Activated CD4-positive, alpha-beta T cell treated with anti-CD3 and anti-CD28 coated beads, Interleukin-2, Interleukin-6, amounts not matched to agents 100 ng/mL and 50 ng/mL, durations not matched to agents 16 hours and 8 hours (primary cell): ENCODE data around the gene NAT14.
"Not testable (repeated sequence)": the region's sequence is repeated elsewhere in the genome, so short reads cannot be mapped to it uniquely, and the experiment has no call there.

ENCODE experiments used
- DNase-seq: peaks from one replicate; pipeline ENCODE4 v3.0.0-alpha.2; 2020

Gene NAT14, protein sequence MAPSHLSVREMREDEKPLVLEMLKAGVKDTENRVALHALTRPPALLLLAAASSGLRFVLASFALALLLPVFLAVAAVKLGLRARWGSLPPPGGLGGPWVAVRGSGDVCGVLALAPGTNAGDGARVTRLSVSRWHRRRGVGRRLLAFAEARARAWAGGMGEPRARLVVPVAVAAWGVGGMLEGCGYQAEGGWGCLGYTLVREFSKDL

DNA sequence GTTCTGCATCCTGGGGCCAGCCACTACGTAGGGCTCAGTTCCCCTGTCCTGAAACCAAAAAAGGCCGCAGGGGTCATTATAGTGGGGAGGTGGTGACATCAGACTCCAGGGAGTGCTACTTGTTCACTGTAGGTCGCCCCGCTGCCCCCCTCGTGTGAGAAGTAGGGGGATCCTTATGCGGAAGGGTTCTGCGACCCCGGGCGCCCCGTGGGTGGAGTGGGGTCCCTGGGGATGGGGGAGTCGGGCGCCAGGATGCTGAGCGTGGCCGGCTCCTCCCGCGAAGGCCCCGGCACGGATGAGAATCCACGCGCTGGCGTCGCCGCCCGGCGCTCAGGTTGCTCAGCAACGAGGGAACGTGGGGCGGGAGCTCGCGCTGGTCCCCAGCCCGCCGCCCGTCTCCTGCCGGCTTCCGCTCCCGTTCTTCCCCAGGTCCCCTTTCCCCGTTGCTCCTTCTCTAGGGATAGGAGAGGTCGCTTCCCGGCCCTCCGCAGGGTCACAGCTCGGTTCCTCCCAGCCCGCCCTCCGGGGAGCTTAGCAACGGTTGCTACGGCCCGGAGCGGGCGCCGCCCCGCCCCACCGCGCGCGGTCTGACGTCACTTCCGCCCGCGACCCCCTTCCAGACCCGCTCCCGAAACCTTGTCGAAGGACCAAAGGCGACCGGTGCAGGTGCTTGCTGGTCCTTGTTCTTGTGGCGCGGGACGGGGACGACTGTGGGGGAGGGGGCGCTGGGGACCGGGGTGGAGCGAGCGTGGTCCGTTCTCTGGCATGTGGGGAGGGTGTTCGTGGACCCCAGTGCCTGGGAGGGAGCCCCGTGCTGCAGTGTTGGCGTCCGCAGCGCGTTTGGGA is at the start of gene NAT14:
NAT14 (plus strand) TSS at position 596 of the 846 bp plus-strand sequence. CDS start 521 bp downstream, outside the sequence.
- peak; percentile 76 for DNase-seq

DNA sequence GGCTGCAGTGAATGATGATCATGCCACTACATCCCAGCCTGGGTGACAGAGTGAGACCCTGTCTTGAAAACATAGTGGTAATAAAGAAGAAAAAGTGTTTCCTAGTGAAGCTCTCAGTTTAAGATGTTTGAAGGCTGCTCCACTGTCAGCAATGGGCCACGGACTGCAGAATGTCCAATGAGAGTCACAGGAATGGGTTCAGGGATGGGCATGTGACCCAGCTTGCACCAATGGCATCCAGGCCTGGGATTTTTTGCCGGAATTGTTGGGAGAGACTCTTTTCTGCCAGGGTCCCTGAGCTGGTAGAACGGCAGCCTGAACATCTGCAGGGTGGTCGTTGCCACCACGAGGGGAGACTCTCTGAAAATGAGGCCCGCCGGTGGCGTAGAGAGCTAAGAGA is 48.1 kb upstream of the NAT14 start:
- no peak for DNase-seq

DNA sequence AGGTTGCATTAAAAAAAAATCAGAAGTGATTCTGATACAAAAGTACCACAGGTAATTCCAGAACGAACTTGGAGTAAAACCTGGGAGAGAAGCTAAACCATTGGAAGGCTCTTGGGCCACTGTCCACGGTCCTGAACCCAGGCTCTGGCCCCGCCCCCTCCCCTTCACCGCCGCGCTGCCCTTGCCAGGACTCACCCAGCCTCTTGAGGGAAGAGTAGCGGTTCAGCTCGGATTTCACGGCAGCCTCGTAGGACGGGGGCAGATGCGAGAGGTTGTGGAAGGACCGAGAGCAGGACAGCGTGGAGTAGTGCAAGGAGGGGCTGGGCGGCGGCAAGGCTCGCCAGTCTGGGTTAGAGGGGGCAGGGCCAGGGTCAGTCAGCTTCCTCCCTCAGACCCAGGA is 47.6 kb upstream of the NAT14 start:
- DNase-seq, result no peak

DNA sequence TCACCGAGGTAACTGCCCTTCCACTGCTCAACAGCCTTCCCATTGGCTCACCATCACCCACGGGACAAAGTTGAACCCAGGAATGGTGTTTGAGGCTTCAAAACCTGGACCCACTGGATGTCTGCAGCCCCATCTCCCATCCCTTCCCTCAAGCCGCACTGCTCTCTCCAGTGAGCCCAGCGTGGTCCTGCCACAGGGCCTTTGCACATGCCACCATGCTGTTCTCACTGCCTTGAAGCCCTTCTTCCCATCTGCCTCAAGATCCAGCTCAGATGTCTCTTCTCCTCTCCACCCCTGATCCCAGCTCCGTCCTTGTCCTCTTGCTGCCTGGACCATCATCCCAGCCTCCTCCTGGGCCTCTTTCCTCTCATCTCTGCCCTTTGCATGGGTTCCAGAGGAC is 45.9 kb upstream of the NAT14 start:
- no peak for DNase-seq

DNA sequence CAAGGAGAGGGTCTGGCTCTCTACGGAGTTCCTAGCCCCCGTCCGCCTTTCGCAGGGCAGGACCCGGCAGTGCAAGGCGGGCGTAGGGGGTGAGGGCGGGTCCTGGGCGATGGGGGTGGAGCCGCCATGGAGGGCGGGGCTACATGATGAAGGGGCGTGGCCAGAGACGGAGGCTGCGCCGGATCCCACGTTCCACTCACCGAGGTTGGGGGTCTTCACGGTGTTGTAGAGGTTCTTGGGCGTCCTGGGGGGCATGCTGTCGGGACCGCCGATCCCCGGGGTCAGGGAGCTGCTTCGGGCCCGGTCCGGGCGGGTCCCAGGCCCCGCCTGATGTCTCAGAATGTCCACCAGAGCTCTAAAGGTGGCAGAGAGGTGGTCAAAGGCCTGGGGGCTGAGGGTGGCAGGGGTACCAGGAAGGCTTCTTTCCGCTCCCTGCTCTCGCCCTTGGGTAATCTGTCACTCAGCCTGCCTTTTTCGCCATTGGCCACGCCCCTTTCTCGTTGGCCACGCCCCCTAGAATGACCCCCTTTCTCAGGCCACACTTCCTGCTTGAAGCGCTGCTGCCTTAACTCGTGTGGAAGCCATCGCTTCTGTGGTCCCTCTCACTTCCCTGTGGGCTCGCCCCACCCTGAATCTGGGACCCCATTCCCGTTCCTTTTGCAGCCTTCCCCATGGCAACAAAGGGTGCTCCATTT is 44.4 kb upstream of the NAT14 start:
- DNase-seq, result no peak

DNA sequence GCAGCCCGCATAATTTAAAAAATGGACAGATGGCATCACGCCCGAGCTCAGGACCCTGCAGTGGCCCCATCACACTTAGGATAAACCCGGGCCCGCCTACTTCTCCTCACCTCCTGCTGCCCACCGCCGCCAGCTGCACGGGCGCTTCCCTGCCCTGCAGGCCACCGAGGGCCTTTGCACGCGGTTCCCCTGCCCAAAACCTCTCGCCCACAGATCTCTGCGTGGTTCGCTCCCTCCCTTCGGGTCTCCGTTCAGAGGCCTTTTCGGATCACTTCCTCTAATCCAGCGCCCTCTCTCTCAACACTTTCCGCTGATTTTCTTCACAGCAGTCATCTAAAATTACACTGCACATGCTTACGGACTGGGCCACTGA is 43.7 kb upstream of the NAT14 start:
- no peak for DNase-seq

DNA sequence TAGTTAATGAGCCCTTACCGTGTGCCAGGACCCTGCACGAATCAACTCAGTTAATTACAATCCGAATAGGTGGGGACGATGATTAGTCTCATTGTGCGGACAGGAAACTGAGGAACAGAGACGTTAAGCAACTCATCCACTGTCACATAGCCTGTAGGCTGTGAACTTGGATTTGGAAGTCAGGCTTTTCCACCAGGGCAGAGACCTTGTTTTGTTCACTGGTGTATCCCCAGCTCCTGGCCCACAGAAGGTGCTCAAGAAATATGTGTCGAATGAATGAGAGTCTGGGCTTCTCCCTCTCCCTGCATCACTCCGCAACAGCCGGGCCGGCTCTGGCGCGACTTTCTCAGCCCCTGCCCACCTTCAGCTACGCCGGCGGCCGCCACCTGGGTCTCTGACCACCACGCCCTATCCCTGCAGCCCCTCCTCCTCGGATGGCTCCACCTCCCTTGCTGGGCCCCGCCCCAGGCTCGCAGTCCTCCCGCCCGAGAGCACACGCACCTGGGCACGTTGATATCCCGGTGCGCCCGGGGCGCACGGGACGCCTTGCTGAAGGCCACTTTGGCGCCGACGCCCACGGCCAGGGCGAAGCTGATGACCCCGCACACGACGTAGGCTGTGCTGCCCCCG is 43.2 kb upstream of the NAT14 start:
- no peak for DNase-seq

DNA sequence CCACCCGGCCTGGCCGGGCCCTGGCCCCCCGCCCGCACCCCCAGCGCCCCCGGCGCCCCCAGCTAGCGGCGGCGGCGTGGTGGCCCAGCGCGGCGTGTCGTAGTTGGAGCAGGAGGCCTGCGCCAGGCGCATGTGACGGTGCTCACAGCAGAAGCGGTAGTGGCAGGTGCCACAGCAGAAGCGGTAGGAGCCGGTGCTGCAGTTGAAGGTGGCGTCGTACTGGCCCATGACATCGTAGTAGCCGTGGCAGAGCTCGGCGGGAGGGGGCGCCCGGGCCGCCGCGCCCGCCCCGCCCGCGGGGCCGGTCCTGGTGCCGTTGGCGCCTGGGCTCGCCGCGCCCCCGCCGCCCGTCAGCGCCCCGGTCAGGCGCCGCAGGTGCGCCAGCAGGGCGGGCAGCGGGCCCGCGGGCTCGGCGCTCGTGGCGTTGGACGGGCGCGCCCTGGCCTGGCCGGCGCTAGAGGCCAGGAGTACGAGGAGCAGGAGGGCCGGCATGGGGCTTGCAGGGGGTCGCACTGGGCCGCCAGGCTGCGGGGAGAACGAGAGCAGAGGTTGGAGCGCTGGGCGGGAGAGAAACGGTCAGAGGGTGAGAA is 42.5 kb upstream of the NAT14 start:
- DNase-seq, result no peak

DNA sequence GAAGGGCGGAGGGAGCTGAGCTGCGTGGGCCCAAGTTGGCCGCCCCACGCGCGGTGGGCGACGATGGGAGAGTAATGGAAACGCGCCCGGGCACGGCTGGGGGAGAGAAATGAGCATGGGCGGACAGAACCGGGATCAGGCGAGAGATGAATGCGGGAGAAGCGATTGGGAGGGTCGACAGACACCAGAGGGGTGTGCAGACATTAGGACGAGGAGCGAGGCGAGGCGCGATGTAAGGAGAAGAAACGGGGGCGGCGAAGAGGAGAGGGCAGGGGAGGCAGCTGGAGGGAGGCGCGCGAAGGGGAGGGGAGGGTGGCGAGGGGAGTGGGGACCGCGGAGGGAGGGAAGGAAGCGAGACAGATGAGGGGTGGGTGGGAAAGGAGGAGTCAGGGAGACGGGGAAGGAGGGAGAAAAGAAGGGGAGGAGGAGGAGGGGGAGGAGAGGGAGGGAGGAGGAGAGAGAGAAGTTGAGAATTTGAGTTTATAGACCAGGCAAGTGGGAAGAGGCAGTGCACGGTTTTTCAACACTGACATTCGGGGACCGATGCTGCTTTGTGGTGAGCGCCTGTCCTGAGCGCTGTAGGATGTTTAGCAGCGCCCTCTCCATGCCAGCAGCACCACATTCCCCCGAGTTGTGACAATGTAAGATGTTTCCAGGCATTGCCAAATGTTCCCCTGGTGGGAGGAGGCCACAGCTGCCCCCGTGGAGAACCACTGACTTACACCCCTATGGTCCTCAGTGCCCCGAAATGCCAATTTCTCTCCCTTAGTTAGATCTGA is 41.8 kb upstream of the NAT14 start, which contains the start of gene SHISA7:
SHISA7 (minus strand) TSS at position 256 of the 779 bp plus-strand sequence. CDS start 437 bp downstream, outside the sequence.
- no peak for DNase-seq

DNA sequence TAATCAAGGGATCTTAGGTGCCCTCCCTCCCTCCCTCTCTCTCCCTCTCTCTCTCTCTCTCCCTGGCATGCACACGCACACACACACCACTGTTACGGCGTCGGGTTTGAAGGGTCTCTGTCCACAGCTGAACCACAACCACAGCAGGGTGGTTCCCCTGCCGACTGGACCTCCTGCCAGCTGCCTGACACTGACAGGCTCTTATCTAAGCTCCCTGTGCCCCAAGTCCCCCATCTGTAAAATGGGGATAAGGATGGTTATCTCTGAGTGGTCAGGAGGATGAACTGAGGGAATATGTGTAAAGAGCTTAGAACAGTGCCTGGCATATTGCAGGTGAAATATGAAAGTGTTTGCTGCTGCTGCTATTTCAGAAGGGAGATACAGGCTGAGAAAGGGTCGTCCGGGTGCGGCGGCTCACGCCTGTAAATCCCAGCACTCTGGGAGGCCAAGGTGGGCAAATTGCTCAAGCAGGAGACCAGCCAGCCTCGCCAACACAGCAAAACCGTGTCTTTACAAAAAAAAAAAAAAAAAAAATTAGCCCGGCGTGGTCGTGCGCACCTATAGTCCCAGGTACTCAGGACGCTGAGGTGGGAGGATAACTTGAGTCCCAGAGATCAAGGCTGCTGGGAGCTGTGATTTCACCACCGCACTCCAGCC is 41.0 kb upstream of the NAT14 start:
- no peak for DNase-seq

DNA sequence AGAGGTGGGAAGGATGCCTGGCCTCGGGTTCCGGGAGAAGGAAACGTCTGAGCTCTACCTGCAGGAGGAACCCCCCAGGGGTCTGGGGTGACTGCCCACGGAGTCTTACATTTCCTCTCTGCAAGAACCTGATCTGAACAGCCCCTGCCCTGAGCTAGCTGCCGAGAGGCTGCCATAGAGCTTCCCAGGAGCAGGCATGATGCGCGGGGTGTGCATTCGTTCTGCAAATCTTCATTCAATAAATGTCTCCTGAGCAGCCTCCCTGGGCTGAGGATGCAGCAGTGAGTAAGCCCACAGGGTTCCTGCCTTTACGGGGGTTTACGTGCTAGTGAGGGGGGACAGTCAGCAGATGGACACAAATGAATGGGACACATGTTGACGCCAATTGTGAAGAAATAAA is 40.3 kb upstream of the NAT14 start:
- no peak for DNase-seq

DNA sequence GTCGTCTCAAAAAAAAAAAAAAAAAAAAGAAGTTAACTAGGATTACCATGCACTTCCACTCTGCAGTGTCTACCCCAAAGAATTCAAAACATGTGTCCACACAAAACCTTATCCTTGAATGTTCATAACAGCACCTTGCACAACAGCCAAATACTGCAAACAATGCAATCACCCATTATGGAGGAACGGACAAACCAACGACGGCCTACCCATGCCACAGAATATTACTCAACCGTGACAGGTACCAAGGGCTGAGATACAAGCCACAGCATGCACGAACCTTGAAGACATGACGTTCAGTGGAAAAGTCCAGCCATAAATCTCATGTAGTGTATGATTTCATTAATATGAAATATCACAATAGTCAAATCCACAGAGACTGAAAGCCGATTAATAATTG is 38.9 kb upstream of the NAT14 start:
- DNase-seq, result no peak

DNA sequence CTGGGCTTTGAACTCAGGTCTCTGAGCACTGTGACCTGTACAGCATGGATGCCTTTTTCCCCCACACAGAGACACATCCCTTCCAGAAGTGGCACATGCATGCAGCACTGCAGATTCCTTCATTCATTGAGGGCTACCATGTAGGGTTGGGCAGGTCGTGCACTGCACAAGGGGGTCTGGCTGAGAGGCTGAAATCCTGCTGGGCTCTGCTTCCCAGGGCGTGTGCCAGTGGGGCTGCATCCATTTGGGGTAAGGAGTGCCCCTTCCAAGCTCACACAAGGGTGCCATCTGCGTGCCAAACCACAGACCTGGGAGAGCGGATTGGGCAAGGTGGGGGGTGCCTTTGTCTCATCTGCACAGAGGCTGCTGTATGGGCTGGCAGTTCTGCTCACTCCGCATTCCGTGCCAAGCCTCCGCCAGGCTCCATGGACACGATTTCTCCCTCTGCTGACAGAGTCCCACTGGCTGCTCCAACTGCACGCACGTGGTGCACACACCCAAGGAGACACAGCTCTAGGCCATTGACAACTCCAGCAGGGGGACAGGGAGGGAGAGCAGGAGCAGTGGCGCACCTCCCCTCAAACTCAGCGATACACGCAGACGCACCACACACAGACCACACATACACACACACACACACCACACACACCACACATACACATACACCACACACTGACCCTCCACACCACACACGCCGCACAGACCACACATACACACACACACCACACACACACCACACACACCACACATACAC is 37.4 kb upstream of the NAT14 start:
- no peak for DNase-seq

DNA sequence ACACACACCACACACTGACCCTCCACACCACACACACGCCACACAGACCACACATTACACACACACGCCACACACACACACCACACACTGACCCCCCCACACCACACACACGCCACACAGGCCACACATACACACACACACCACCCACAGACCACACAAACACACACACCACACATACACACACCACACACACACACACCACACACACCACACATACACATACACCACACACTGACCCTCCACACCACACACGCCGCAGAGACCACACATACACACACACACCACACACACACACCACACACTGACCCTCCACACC is 36.9 kb upstream of the NAT14 start:
- not testable (repeated sequence) for DNase-seq

DNA sequence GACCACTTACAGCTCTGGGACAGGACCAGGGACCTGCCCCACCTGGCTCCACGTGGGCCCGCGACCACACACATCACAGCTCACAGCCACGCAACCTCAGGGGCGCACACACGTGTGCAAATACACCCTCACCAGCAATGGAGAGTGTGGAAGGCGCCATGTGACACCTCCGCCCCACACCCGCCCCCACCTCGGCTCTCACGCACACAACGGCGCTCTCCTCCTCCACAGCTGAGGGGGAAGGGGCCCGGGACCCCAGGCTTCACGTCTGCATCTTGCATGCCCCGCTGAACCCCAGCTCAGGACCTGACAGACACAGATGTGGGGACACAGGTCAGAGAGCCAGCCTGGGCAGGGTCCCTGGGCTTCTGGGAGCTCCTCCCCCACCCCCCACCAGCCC is 35.5 kb upstream of the NAT14 start:
- no peak for DNase-seq

DNA sequence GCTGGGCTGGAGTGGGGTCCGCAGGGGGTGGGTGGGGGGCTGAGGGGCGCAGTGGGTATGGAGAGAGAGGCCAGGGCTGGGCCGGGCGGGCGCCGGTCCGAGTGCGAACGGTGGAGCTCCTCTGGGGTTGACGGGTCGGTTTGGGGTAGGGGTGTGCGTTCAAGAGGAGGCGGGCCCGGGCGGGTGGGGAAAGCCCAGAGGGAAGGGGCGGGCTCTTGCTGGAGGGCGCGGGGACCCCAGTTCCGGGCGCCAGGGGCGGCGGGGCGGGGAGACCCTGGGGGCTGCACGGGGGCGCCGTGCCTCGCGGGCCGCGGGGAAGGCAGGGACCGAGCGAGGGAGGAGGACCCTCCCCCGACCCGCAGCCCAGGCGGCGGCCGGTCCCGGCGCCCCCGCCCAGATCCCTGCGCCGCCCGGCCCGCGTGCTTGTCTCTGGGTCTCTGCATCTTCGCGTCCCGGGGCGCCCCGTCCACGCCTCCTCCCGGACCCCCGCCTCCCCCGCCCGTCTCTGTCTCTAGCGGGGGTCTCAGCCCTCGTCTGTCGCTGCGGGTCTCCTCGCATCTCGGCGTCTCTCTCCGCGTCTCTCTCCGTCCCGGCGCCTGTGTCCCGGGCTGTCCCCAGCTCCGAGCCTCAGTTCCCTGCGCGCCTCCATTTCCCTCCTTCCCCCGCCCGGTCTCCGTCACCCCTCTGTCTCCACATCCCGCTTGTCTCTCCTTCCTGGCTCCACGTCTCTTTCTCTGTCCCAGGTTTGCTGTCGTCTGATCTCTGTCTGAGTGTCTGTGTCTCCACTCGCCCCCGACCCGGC is 33.6 kb upstream of the NAT14 start:
- DNase-seq, result no peak

DNA sequence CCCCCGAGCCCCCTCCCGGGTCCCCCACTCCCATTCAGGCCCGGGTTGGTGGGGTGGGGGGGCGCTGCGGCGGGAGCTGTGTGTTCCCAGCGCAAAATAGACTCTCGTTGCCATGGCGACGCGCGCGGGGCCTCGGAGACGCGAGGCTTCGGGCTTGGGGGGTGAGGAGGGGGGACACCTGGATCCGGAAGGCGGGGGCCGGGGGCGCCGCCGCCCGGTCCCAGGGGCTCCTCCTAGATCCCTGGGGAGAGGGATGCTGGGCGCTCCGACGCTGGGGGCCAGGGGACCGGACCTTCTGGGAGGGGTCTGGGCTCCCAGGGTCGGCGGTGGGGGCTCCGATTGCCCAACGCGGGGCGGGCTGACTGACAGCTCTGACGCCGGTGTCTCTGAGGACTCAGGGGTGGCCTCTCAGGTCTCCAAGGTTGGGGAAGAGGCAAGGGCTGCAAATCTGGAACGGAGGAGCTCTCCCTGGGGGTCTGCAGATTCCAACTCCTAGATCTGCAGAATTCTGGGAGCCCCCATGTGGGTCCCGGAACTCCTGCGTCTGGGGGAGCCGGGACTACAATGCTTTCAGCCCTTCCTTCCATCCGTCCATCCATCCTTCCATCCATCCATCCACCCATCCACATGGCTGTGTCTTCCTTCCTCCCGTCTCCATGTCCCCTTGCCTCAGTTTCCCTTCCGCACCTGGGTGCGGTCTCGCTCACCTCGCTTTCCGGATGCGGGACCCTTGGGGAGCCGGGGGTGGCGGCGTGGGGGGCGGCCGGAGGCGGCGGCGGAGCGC is 32.8 kb upstream of the NAT14 start:
- no peak for DNase-seq

DNA sequence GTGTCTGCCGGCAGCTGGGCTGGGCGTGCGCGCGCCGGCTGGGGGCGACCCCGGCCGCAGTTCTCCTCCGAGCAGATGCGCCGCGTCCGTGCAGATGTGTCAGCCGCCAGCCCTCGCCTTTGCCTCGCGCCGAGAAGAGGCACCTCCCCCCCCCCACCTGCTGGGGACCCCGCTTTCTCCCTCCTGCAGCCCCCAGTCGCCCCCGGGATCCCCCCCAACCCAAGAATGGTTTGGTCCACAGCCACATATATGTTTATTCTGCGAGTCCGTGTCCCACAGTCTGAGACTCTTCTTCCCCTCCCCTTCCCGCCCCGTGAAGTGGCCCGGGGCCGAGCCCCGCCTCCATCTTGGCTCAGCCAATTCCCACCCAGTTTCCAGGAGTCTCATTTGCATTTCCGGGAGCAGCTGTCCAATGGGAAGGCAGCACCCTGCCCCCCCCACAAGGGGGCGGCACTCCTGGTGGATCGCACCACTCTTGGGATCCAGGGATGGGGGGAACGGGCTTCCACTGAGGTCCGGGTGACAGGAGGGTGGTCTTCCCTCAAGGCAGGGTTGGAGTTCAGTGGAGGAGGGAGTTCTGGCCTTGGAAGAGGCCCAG is 32.1 kb upstream of the NAT14 start:
- DNase-seq, result peak; percentile 59
